SK-N-MC (cell line): ENCODE data around the gene KRT35.
"Not testable (repeated sequence)": the region's sequence is repeated elsewhere in the genome, so short reads cannot be mapped to it uniquely, and the experiment has no call there.

Source experiments
- DNase-seq: peaks from one replicate; pipeline ENCODE4 v3.0.0-alpha.2; 2011; ENCODE audit warnings: low read depth, low spot score
- H3K27ac ChIP-seq: fragments of 200-600 bp; sonication (generic); 2 replicates; pipeline ENCODE4 v1.5.1; 2016; ENCODE audit warnings: mixed run types
- H3K36me3 ChIP-seq: fragments of 200-600 bp; sonication (generic); 2 replicates; pipeline ENCODE4 v1.6.1; 2017; ENCODE audit warnings: antibody characterized with exemption, low read length, mixed read lengths; ENCODE audit not compliant: insufficient read depth
- H3K4me3 ChIP-seq: fragments of 200-600 bp; sonication (generic); 2 replicates; pipeline ENCODE4 v1.5.1; 2016
- H3K9ac ChIP-seq: fragments of 200-600 bp; sonication (generic); 2 replicates; pipeline ENCODE4 v1.8.0; 2017; ENCODE audit warnings: mixed run types, mixed read lengths; ENCODE audit not compliant: insufficient read length
- H3K9me3 ChIP-seq: fragments of 200-600 bp; sonication (generic); 2 replicates; pipeline ENCODE4 v1.6.1; 2017; ENCODE audit warnings: low read depth, mild to moderate bottlenecking, antibody characterized with exemption, low read length, moderate library complexity, mixed read lengths
- EZH2 ChIP-seq: fragments of 200-600 bp; sonication (generic); IDR thresholded peaks from one replicate; pipeline ENCODE4 v1.6.1; 2017; ENCODE audit warnings: antibody characterized with exemption
- FOXP2 ChIP-seq: optimal IDR thresholded peaks from 2 replicates; pipeline ENCODE3; 2011; ENCODE audit warnings: mild to moderate bottlenecking, moderate library complexity; ENCODE audit not compliant: insufficient read depth; ENCODE audit errors: extremely low read length, control extremely low read depth
- POLR2AphosphoS5 ChIP-seq: IDR thresholded peaks from 2 replicates; pipeline ENCODE4 v1.6.1; 2012; ENCODE audit warnings: mild to moderate bottlenecking, low read depth, low read length, borderline replicate concordance

Gene KRT35

GRCh38 chr17:41433586-41433985, 47.4 kb downstream of the KRT35 start:
- H3K4me3 ChIP-seq, result no peak overlapping the region
- H3K9ac ChIP-seq, result no peak overlapping the region
- no peak for DNase-seq
- TF ChIP-seq FOXP2 (no peak), POLR2AphosphoS5 (no peak), EZH2 (no peak)
- H3K36me3 ChIP-seq, result no peaks in the 10 kb centered on the region
- no peak overlapping the region for H3K27ac ChIP-seq
- H3K9me3 ChIP-seq, result no peaks in the 10 kb centered on the region

- not testable (repeated sequence) for DNase-seq, H3K9me3 ChIP-seq, H3K4me3 ChIP-seq, H3K36me3 ChIP-seq, H3K9ac ChIP-seq, H3K27ac ChIP-seq
Measured at GRCh38 chr17:41430376-41430775, 50.6 kb downstream of the KRT35 start.

- Histone ChIP-seq H3K9ac (no peak overlapping the region), H3K27ac (no peak overlapping the region), H3K4me3 (no peak overlapping the region), H3K36me3 (no peaks in the 10 kb centered on the region), H3K9me3 (no peaks in the 10 kb centered on the region)
- no peak for TF ChIP-seq EZH2
- no peak for TF ChIP-seq FOXP2
- TF ChIP-seq POLR2AphosphoS5, result no peak
- no peak for DNase-seq
Measured at GRCh38 chr17:41429667-41430066, 51.3 kb downstream of the KRT35 start.

GRCh38 chr17:41428591-41429291, 52.2 kb downstream of the KRT35 start:
- no peak for TF ChIP-seq FOXP2
- no peak for TF ChIP-seq EZH2
- no peak for TF ChIP-seq POLR2AphosphoS5
- Histone ChIP-seq H3K4me3 (no peak overlapping the region), H3K9me3 (no peaks in the 10 kb centered on the region), H3K36me3 (no peaks in the 10 kb centered on the region), H3K9ac (no peak overlapping the region), H3K27ac (no peak overlapping the region)
- no peak for DNase-seq
